ENCODE measurements around the gene MFAP1. TPM values are rescaled to one million over a fixed set of nuclear protein-coding genes. Genes with fewer than 3 reads are reported as not detected.
A peak's percentile ranks its signal among the peaks of the same experiment; 100 is the strongest.

Gene MFAP1
- total RNA-seq, 1 donor from 2014 or later: 37.4 TPM

- TF ChIP-seq, protein P1, sequence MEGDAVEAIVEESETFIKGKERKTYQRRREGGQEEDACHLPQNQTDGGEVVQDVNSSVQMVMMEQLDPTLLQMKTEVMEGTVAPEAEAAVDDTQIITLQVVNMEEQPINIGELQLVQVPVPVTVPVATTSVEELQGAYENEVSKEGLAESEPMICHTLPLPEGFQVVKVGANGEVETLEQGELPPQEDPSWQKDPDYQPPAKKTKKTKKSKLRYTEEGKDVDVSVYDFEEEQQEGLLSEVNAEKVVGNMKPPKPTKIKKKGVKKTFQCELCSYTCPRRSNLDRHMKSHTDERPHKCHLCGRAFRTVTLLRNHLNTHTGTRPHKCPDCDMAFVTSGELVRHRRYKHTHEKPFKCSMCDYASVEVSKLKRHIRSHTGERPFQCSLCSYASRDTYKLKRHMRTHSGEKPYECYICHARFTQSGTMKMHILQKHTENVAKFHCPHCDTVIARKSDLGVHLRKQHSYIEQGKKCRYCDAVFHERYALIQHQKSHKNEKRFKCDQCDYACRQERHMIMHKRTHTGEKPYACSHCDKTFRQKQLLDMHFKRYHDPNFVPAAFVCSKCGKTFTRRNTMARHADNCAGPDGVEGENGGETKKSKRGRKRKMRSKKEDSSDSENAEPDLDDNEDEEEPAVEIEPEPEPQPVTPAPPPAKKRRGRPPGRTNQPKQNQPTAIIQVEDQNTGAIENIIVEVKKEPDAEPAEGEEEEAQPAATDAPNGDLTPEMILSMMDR (conservative IDR thresholded peaks at IDR 0.05): no peak
- Mint-ChIP-seq H3K9me3 (no peaks in the 10 kb centered on the region), H3K4me1 (ENCODE audit: unreplicated experiment) (no peaks in the 10 kb centered on the region), H3K27me3 (no peaks in the 10 kb centered on the region), H3K36me3 (peaks cover 46% of the 10 kb centered on the region), H3K4me3 (no peak overlapping the region), H3K27ac (no peak overlapping the region)
- no peak for DNase-seq (ENCODE audit: extremely low spot score, unreplicated experiment)
Observed at GRCh38 chr15:43763819-43764446, 60.6 kb downstream of the MFAP1 start.

DNA sequence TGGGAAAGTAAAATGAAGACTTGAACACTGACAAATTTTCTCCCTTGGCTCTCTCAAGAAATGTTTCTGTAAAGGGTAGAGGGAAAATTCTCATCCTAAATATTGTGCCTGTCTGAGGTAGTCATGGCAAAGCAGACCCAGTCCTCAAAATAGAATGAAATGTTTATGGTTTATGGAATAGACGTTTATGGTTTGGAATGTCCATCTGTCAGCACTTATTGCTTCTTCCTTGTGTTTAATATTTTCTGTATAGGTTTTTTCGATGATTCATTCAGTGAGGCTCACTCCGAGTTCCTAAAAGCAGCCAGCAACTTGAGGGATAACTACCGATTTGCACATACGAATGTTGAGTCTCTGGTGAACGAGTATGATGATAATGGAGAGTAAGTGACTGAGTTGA, 61.7 kb downstream of the MFAP1 start:
- H3K4me3 Mint-ChIP-seq: no peak overlapping the region
- H3K27ac Mint-ChIP-seq: peak overlapping the region; percentile 30
- no peak for DNase-seq (ENCODE audit: extremely low spot score, unreplicated experiment)
- no peaks in the 10 kb centered on the region for H3K9me3 Mint-ChIP-seq
- H3K27me3 Mint-ChIP-seq: no peaks in the 10 kb centered on the region
- H3K4me1 Mint-ChIP-seq (ENCODE audit: unreplicated experiment): no peaks in the 10 kb centered on the region
- TF ChIP-seq, protein P1 (conservative IDR thresholded peaks at IDR 0.05): no peak
- H3K36me3 Mint-ChIP-seq: peaks cover 36% of the 10 kb centered on the region

Small RNA genes lying within 50 kb of the gene (microRNA-seq; reads per million reads assigned to microRNA genes)
- not detected for gene MIR1282

Other genes with a start within 250 kb of the MFAP1 start
- 58.2 and 87.0 TPM in 2 replicates for gene PPIP5K1, start 234.5 kb downstream of the MFAP1 start, total RNA-seq (ENCODE audit: low replicate concordance)
- 41.2 and 73.2 TPM in 2 replicates for gene CKMT1B, start 230.7 kb downstream of the MFAP1 start, total RNA-seq (ENCODE audit: low replicate concordance)
- gene STRC, start 205.9 kb downstream of the MFAP1 start, total RNA-seq (ENCODE audit: low replicate concordance): 0.77 and 1.2 TPM in 2 replicates
- gene CATSPER2, start 175.8 kb downstream of the MFAP1 start, total RNA-seq (ENCODE audit: low replicate concordance): 5.1 and 9.1 TPM in 2 replicates
- 37.3 and 79.5 TPM in 2 replicates for gene CKMT1A, start 130.8 kb downstream of the MFAP1 start, total RNA-seq (ENCODE audit: low replicate concordance)
- gene PDIA3, start 78.3 kb downstream of the MFAP1 start, total RNA-seq (ENCODE audit: low replicate concordance): 508 and 604 TPM in 2 replicates
- 4.1 and 9.8 TPM in 2 replicates for gene ELL3, start 47.7 kb downstream of the MFAP1 start, total RNA-seq (ENCODE audit: low replicate concordance)
- 805 and 910 TPM in 2 replicates for gene SERF2, start 32.4 kb downstream of the MFAP1 start, total RNA-seq (ENCODE audit: low replicate concordance)
- 0.14 and 0.17 TPM in 2 replicates for gene SERINC4, start 24.5 kb downstream of the MFAP1 start, total RNA-seq (ENCODE audit: low replicate concordance)
- gene HYPK, start 24.1 kb downstream of the MFAP1 start, total RNA-seq (ENCODE audit: low replicate concordance): 14.9 and 17.2 TPM in 2 replicates
- 5.7 and 16.9 TPM in 2 replicates for gene WDR76, start 2.3 kb upstream of the MFAP1 start, total RNA-seq (ENCODE audit: low replicate concordance)